HEK293T (cell line): ENCODE results near the gene IKBKE.

Source experiments
- CTCF ChIA-PET: fragments of 350-600 bp; formaldehyde crosslinking; extraction: SDS; loops from one replicate; lab custom pipeline; 2021; ENCODE audit warnings: antibody characterized with exemption, inconsistent platforms; lab: Yijun Ruan, JAX
- POLR2A ChIA-PET: fragments of 350-600 bp; formaldehyde crosslinking; extraction: SDS; loops from one replicate; lab custom pipeline; 2020; ENCODE audit warnings: antibody characterized with exemption, inconsistent platforms; lab: Yijun Ruan, JAX
- DNase-seq: peaks from one replicate; pipeline ENCODE4 v3.0.0; 2012; ENCODE audit warnings: mixed read lengths; ENCODE audit errors: extremely low spot score
- ARNT ChIP-seq: fragments of 450-650 bp; IDR thresholded peaks from 2 replicates; pipeline ENCODE4 v1.6.1; 2017; ENCODE audit warnings: mild to moderate bottlenecking
- BHLHE40 ChIP-seq: fragments of 450-650 bp; IDR thresholded peaks from 2 replicates; pipeline ENCODE4 v1.6.1; 2016; ENCODE audit warnings: mild to moderate bottlenecking, moderate library complexity, borderline replicate concordance
- CTBP1 ChIP-seq: fragments of 450-650 bp; IDR thresholded peaks from 2 replicates; pipeline ENCODE4 v1.6.1; 2016; ENCODE audit warnings: borderline replicate concordance
- ELF4 ChIP-seq: fragments of 450-650 bp; IDR thresholded peaks from 2 replicates; pipeline ENCODE4 v1.6.1; 2017; ENCODE audit warnings: antibody characterized with exemption
- FOXA1 ChIP-seq: fragments of 450-650 bp; IDR thresholded peaks from 2 replicates; pipeline ENCODE4 v1.6.1; 2016; ENCODE audit warnings: mild to moderate bottlenecking
- FOXK2 ChIP-seq: fragments of 450-650 bp; IDR thresholded peaks from 2 replicates; pipeline ENCODE4 v1.6.1; 2016; ENCODE audit warnings: mild to moderate bottlenecking
- FOXM1 ChIP-seq: fragments of 450-650 bp; IDR thresholded peaks from 2 replicates; pipeline ENCODE4 v1.6.1; 2017; ENCODE audit warnings: mild to moderate bottlenecking, borderline replicate concordance
- HDGF ChIP-seq: fragments of 450-650 bp; IDR thresholded peaks from 2 replicates; pipeline ENCODE4 v1.6.1; 2017; ENCODE audit warnings: antibody characterized with exemption, borderline replicate concordance
- L3MBTL2 ChIP-seq: fragments of 450-650 bp; conservative IDR thresholded peaks from 2 replicates; pipeline ENCODE4 v1.6.1; 2016; ENCODE audit warnings: mild to moderate bottlenecking
- LEF1 ChIP-seq: fragments of 450-650 bp; IDR thresholded peaks from 2 replicates; pipeline ENCODE4 v1.6.1; 2017; ENCODE audit warnings: mild to moderate bottlenecking, borderline replicate concordance
- NFRKB ChIP-seq: fragments of 450-650 bp; IDR thresholded peaks from 2 replicates; pipeline ENCODE4 v1.6.1; 2016; ENCODE audit warnings: mild to moderate bottlenecking, moderate library complexity
- SP1 ChIP-seq: fragments of 450-650 bp; IDR thresholded peaks from 2 replicates; pipeline ENCODE4 v1.6.1; 2017
- SUZ12 ChIP-seq: fragments of 450-650 bp; IDR thresholded peaks from 2 replicates; pipeline ENCODE4 v1.6.1; 2016; ENCODE audit warnings: mild to moderate bottlenecking
- TARDBP ChIP-seq: fragments of 450-650 bp; IDR thresholded peaks from 2 replicates; pipeline ENCODE4 v1.6.1; 2016
- ZNF384 ChIP-seq: fragments of 450-650 bp; IDR thresholded peaks from 2 replicates; pipeline ENCODE4 v1.6.1; 2016
- TF ChIP-seq, protein P1 (sequence below): fragments of 450-650 bp; IDR thresholded peaks from 2 replicates; pipeline ENCODE4 v1.6.1; 2016

IKBKE gene

DNA sequence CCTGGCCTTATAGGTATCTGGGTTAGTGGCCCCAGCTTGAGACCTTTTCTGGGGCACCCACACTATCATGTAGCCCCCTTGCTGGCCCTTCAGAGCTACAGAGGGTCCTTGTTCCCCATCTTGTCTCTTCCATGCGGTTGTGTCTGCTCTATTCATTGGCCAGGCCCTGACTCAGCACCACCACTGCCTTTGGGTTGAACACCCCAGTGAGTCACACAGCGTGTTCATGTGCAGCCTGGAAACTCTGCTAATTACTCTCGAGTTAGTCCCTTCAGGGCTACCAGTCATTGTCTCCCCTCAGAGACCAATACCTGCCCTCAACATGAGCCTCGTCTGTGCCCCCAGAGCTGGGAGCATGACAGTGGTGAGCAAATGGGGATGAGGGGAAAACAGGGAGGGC is 28.2 kb upstream of the IKBKE start:
- ChIA-PET CTCF (no interaction called here), POLR2A (no interaction called here)
- TF ChIP-seq FOXM1 (no peak), ZNF384 (no peak), SUZ12 (no peak), BHLHE40 (no peak), SP1 (no peak), FOXA1 (no peak), CTBP1 (no peak), HDGF (no peak), LEF1 (no peak), L3MBTL2 (no peak), FOXK2 (no peak), ARNT (no peak), TARDBP (no peak), ELF4 (no peak), NFRKB (no peak)
- TF ChIP-seq, protein P1, sequence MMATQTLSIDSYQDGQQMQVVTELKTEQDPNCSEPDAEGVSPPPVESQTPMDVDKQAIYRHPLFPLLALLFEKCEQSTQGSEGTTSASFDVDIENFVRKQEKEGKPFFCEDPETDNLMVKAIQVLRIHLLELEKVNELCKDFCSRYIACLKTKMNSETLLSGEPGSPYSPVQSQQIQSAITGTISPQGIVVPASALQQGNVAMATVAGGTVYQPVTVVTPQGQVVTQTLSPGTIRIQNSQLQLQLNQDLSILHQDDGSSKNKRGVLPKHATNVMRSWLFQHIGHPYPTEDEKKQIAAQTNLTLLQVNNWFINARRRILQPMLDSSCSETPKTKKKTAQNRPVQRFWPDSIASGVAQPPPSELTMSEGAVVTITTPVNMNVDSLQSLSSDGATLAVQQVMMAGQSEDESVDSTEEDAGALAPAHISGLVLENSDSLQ = no peak
- no peak for DNase-seq

DNA sequence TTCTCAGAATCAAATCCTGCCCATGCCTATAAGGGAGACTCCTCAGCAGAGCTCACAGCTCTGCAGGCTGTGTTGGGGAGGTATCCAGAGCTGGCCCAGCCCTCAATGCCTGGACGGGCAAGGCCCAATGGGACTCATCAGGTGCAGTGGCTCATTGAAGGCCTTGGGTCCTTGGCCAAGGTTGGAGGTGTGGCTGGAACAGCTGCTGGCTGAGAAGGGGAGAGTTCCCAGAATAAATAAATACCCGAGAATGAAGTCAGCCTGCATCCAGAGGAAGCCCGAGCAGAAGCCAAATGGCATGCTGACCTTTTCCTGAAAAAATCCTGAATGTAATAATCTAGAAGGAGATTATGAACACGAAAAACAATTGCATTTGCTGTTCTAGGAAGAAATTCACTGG is 25.2 kb upstream of the IKBKE start:
- ChIA-PET CTCF (interaction anchor here (0.7 kb wide), 1 partner anchor 25 kb away, joined by 3 read pairs; the partner anchor contains the start of gene IKBKE), POLR2A (no interaction called here)
- TF ChIP-seq SUZ12 (no peak), FOXM1 (no peak), ARNT (no peak), SP1 (no peak)
- DNase-seq = no peak

- TF ChIP-seq ZNF384 = no peak
- no peak for TF ChIP-seq FOXK2
- TF ChIP-seq NFRKB = no peak
- TF ChIP-seq LEF1 = no peak
- no peak for TF ChIP-seq ELF4
- no peak for TF ChIP-seq FOXA1
- TF ChIP-seq FOXM1 = no peak
- no peak for TF ChIP-seq SP1
- no peak for TF ChIP-seq HDGF
- TF ChIP-seq BHLHE40 = no peak
- TF ChIP-seq SUZ12 = no peak
- no peak for TF ChIP-seq ARNT
- TF ChIP-seq TARDBP = no peak
- no peak for TF ChIP-seq L3MBTL2
- TF ChIP-seq, protein P1 = no peak
- no peak for TF ChIP-seq CTBP1
- no peak for DNase-seq
- CTCF ChIA-PET = no interaction called here
- POLR2A ChIA-PET = no interaction called here
Measured at GRCh38 chr1:206445911-206446356, 24.3 kb upstream of the IKBKE start.

DNA sequence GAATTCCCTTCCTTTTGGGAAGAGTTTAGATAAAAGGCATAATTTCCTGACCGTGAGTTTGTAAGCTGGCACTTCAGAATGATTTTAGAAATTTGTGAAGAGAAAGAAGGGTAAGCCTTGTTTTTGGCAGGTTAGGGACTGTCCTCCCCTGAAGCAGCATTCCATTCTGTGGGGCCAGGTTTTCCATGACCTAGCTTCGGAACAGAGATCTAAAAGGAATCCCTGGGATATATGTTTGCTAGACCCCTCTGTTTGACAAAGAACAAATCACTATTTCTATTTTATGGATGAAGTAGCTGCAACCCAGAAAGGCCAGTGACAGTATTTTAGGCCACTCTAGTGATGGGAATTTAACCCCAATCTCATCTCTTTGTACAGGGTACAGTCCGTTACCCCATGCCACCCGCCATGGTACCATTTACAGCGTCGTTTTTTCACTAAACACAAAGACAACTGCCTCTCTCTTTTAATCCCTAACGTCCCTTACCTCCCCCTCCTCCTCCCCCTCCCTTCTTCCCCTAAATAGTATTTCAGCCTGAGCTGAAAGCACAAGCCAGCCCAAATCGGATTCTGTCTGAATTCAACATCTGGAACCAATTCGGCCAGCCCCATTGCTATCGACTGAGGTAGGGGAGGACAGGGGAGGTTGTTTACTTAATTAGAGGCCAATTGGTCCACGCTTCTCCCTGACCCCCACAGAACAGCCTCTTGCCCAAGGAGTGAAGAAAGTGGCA is 23.4 kb upstream of the IKBKE start:
- ChIA-PET POLR2A (no interaction called here), CTCF (no interaction called here)
- TF ChIP-seq SUZ12 (no peak), ARNT (no peak), FOXK2 (no peak), BHLHE40 (no peak), FOXM1 (no peak), SP1 (no peak), L3MBTL2 (no peak), HDGF (no peak), NFRKB (no peak), FOXA1 (no peak), ELF4 (no peak), CTBP1 (no peak), LEF1 (no peak), ZNF384 (no peak), TARDBP (no peak)
- TF ChIP-seq, protein P1 = no peak
- no peak for DNase-seq

DNA sequence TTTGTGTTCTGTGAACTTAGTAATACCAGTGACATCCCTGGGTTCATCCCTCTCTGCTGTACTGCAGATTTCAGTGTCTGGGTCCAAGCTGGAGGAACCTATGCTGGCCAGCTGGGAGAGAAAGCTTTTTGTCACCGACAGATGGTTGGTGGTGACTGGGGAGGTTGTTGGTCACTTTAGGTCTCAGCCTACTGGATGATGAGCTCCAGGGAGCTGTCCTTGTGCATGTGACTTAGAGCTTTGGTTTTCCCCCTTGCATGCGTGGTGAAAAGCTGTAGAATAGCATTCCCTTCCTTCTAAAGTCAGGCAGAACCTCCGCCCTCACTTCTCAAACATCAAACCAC is 22.9 kb upstream of the IKBKE start:
- no peak for TF ChIP-seq NFRKB
- TF ChIP-seq HDGF = no peak

DNA sequence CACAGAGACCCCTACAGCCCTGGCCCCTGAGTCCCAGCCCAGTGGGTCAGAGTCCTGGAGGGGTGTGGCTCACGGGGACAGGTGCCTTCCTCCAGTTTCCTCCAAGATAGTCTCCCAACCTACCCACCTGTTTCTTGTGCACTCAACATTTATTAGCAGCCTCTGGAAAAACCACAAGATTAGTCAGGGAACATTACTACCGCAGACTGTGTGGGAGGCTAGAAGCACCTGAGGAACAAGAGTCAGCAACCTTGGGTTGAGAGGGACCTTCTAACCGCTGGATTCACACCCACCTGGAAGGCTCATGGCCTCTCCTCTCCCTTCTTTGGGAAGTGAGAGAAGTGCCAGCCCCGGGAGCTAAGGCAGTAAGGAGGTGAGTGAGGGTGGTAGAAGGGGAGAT is 22.5 kb upstream of the IKBKE start:
- TF ChIP-seq FOXK2 = no peak
- no peak for TF ChIP-seq ZNF384
- no peak for TF ChIP-seq FOXM1
- TF ChIP-seq, protein P1 = no peak
- no peak for TF ChIP-seq BHLHE40
- TF ChIP-seq SUZ12 = no peak
- TF ChIP-seq LEF1 = no peak
- no peak for TF ChIP-seq NFRKB
- TF ChIP-seq L3MBTL2 = no peak
- TF ChIP-seq ARNT = no peak
- TF ChIP-seq CTBP1 = no peak
- TF ChIP-seq TARDBP = no peak
- TF ChIP-seq FOXA1 = no peak
- no peak for TF ChIP-seq ELF4
- no peak for TF ChIP-seq HDGF
- TF ChIP-seq SP1 = no peak
- no peak for DNase-seq
- POLR2A ChIA-PET = no interaction called here
- CTCF ChIA-PET = no interaction called here

More for the DNA sequence above, 22.9 kb upstream of the IKBKE start:
- ChIA-PET CTCF (no interaction called here), POLR2A (no interaction called here)
- DNase-seq = no peak
